ENCODE data around the gene SEMA4F. TPM values are rescaled to one million over a fixed set of nuclear protein-coding genes. Genes with fewer than 3 reads are reported as not detected.

SEMA4F gene
- total RNA-seq, 1 donor from 2014 or later: 12.5 TPM

DNA sequence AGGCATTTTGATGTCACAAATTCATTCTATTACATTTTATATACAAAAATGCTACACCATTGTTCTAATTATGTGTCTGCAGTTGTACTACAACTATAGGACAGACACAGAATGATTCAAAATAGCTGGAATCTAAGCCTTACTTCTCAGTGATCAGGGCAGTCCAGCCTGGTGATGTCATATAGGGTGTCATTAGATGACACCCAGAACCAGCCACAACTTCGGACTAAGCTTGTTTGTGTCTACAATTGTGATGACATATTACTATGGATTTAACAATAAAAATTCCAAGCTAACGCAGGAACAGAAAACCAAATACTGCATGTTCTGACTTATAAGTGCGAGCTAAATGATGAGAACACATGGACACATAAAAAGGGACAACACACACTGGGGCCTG is 36.9 kb upstream of the SEMA4F start:
- Histone ChIP-seq H3K27me3 (ENCODE audit: insufficient read depth, low read length) (peaks cover 56% of the 10 kb centered on the region), H3K4me1 (ENCODE audit: insufficient read depth, low read length) (no peaks in the 10 kb centered on the region), H3K36me3 (ENCODE audit: insufficient read depth, low read length) (no peaks in the 10 kb centered on the region), H3K79me2 (ENCODE audit: insufficient read depth, low read length) (no peaks in the 10 kb centered on the region), H3K4me3 (ENCODE audit: insufficient read depth, low read depth, low read length) (no peak overlapping the region), H3K27ac (ENCODE audit: low read depth, low read length) (no peak overlapping the region), H3K9ac (ENCODE audit: low read length) (no peak overlapping the region), H3K9me3 (ENCODE audit: insufficient read depth, low read depth, low read length) (no peaks in the 10 kb centered on the region), H4K20me1 (ENCODE audit: insufficient read depth, low read length) (no peaks in the 10 kb centered on the region), H2AFZ (ENCODE audit: low read depth, low read length) (no peak overlapping the region), H3K4me2 (ENCODE audit: low read length) (no peak overlapping the region)
- no peak overlapping the region for H3K27ac Mint-ChIP-seq (ENCODE audit: unreplicated experiment)
- H3K4me3 Mint-ChIP-seq (ENCODE audit: unreplicated experiment): no peak overlapping the region
- peaks cover 3% of the 10 kb centered on the region for H3K4me1 Mint-ChIP-seq (ENCODE audit: low read depth, unreplicated experiment)
- TF ChIP-seq, protein P1, sequence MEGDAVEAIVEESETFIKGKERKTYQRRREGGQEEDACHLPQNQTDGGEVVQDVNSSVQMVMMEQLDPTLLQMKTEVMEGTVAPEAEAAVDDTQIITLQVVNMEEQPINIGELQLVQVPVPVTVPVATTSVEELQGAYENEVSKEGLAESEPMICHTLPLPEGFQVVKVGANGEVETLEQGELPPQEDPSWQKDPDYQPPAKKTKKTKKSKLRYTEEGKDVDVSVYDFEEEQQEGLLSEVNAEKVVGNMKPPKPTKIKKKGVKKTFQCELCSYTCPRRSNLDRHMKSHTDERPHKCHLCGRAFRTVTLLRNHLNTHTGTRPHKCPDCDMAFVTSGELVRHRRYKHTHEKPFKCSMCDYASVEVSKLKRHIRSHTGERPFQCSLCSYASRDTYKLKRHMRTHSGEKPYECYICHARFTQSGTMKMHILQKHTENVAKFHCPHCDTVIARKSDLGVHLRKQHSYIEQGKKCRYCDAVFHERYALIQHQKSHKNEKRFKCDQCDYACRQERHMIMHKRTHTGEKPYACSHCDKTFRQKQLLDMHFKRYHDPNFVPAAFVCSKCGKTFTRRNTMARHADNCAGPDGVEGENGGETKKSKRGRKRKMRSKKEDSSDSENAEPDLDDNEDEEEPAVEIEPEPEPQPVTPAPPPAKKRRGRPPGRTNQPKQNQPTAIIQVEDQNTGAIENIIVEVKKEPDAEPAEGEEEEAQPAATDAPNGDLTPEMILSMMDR (IDR thresholded peaks at IDR 0.05; ENCODE audit: insufficient read depth, low read depth, low read length): no peak
- TF ChIP-seq EZH2 (IDR thresholded peaks at IDR 0.05; ENCODE audit: insufficient read depth, low read length): no peak
- DNase-seq (ENCODE audit: low read depth) (no peak), FAIRE-seq (no peak)
- peaks cover 9% of the 10 kb centered on the region for H3K27me3 Mint-ChIP-seq (ENCODE audit: low read depth, unreplicated experiment)
- H3K9me3 Mint-ChIP-seq (ENCODE audit: unreplicated experiment): no peaks in the 10 kb centered on the region
- no peaks in the 10 kb centered on the region for H3K36me3 Mint-ChIP-seq (ENCODE audit: low read depth, unreplicated experiment)

DNA sequence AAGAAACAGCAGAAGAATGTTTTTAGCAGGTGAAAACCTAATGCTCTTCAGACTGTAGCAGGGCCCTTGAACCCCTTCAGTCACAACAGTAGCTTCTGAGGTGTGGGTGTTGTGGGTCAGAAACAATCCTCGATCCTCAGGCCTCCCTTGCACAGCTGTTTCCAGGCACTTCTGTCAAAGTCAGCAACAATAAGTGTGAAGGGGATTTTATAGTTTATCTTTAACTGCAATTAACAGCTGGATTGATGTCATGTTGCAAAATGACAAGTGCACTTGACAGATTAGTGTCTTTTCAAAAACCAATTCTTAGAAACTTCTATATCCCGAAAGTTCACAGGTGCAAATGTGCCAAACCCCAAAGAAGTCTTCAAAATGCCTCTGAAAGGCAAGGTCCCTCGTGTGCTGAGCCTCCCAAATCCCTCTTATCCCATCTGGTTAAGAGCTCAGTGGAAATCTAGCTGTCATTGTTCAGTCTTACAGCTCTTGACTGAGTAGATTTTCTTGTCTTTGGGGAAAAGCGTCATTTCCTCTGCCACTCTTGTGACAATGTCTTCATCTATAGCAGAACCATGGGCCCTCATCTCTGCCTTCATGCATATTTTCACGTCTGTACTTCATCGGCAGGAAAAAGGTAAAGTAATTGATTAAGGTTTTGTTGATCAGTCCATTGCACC is 35.5 kb upstream of the SEMA4F start:
- TF ChIP-seq EZH2 (IDR thresholded peaks at IDR 0.05; ENCODE audit: insufficient read depth, low read length): no peak
- TF ChIP-seq, protein P1 (IDR thresholded peaks at IDR 0.05; ENCODE audit: insufficient read depth, low read depth, low read length): no peak
- Histone ChIP-seq H3K27me3 (ENCODE audit: insufficient read depth, low read length) (peaks cover 52% of the 10 kb centered on the region), H3K4me2 (ENCODE audit: low read length) (no peak overlapping the region), H3K4me1 (ENCODE audit: insufficient read depth, low read length) (no peaks in the 10 kb centered on the region), H3K9me3 (ENCODE audit: insufficient read depth, low read depth, low read length) (no peaks in the 10 kb centered on the region), H3K4me3 (ENCODE audit: insufficient read depth, low read depth, low read length) (no peak overlapping the region), H4K20me1 (ENCODE audit: insufficient read depth, low read length) (no peaks in the 10 kb centered on the region), H3K79me2 (ENCODE audit: insufficient read depth, low read length) (no peaks in the 10 kb centered on the region), H2AFZ (ENCODE audit: low read depth, low read length) (no peak overlapping the region), H3K36me3 (ENCODE audit: insufficient read depth, low read length) (no peaks in the 10 kb centered on the region), H3K27ac (ENCODE audit: low read depth, low read length) (no peak overlapping the region), H3K9ac (ENCODE audit: low read length) (no peak overlapping the region)
- Mint-ChIP-seq H3K36me3 (ENCODE audit: low read depth, unreplicated experiment) (no peaks in the 10 kb centered on the region), H3K4me1 (ENCODE audit: low read depth, unreplicated experiment) (peaks cover 3% of the 10 kb centered on the region), H3K27ac (ENCODE audit: unreplicated experiment) (no peak overlapping the region), H3K27me3 (ENCODE audit: low read depth, unreplicated experiment) (peaks cover 9% of the 10 kb centered on the region), H3K4me3 (ENCODE audit: unreplicated experiment) (no peak overlapping the region), H3K9me3 (ENCODE audit: unreplicated experiment) (no peaks in the 10 kb centered on the region)
- DNase-seq (ENCODE audit: low read depth) (no peak), FAIRE-seq (no peak)

DNA sequence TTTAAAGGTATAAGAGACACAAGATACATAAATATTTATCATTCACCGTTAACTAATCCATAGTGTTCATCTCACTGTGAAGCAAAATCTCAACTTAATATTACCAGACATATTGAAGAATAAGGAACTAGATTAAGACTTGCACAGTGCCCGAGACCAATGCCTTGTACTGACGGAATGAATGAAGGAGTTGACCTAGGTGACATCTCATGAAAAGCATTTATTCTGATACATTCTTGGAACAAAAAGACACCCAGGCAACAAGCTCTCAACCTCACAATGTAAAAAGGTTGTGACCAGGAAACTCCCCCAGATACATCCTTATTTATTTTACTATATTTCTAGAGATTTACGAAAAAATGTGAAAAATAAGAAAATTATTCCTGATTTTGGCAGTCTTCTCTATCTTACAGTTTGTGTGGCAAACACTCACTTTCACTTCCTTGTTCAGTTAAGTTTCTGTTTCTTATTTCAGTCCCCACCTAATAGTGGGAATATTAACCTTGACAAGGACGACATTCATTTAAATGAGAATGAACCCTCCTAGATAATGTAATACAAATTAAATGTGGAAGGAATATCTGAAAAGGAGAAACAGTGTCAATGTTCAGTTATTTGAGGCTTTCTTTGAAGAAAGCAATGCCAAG is 34.3 kb upstream of the SEMA4F start:
- H3K79me2 ChIP-seq (ENCODE audit: insufficient read depth, low read length): no peaks in the 10 kb centered on the region
- no peaks in the 10 kb centered on the region for H4K20me1 ChIP-seq (ENCODE audit: insufficient read depth, low read length)
- no peak overlapping the region for H3K9ac ChIP-seq (ENCODE audit: low read length)
- H3K27ac Mint-ChIP-seq (ENCODE audit: unreplicated experiment): no peak overlapping the region
- no peaks in the 10 kb centered on the region for H3K9me3 ChIP-seq (ENCODE audit: insufficient read depth, low read depth, low read length)
- TF ChIP-seq, protein P1 (IDR thresholded peaks at IDR 0.05; ENCODE audit: insufficient read depth, low read depth, low read length): no peak
- TF ChIP-seq EZH2 (IDR thresholded peaks at IDR 0.05; ENCODE audit: insufficient read depth, low read length): no peak
- no peaks in the 10 kb centered on the region for H3K9me3 Mint-ChIP-seq (ENCODE audit: unreplicated experiment)
- peaks cover 6% of the 10 kb centered on the region for H3K27me3 Mint-ChIP-seq (ENCODE audit: low read depth, unreplicated experiment)
- peaks cover 42% of the 10 kb centered on the region for H3K27me3 ChIP-seq (ENCODE audit: insufficient read depth, low read length)
- no peaks in the 10 kb centered on the region for H3K4me1 ChIP-seq (ENCODE audit: insufficient read depth, low read length)
- H3K36me3 ChIP-seq (ENCODE audit: insufficient read depth, low read length): no peaks in the 10 kb centered on the region
- H3K27ac ChIP-seq (ENCODE audit: low read depth, low read length): no peak overlapping the region
- H3K4me2 ChIP-seq (ENCODE audit: low read length): no peak overlapping the region
- H3K4me3 ChIP-seq (ENCODE audit: insufficient read depth, low read depth, low read length): no peak overlapping the region
- peaks cover 3% of the 10 kb centered on the region for H3K4me1 Mint-ChIP-seq (ENCODE audit: low read depth, unreplicated experiment)
- H2AFZ ChIP-seq (ENCODE audit: low read depth, low read length): no peak overlapping the region
- DNase-seq (ENCODE audit: low read depth): no peak
- no peak for FAIRE-seq
- H3K4me3 Mint-ChIP-seq (ENCODE audit: unreplicated experiment): no peak overlapping the region
- H3K36me3 Mint-ChIP-seq (ENCODE audit: low read depth, unreplicated experiment): no peaks in the 10 kb centered on the region

All from astrocyte (in vitro differentiated cells and primary cell).